Measurements from ENCODE around the gene TOR1A. TPM values are rescaled to one million over a fixed set of nuclear protein-coding genes. Genes with fewer than 3 reads are reported as not detected.

TOR1A gene
- total RNA-seq, 3 donors from 2014 or later = 30.8 to 35.8 (median 35.2) TPM

DNA sequence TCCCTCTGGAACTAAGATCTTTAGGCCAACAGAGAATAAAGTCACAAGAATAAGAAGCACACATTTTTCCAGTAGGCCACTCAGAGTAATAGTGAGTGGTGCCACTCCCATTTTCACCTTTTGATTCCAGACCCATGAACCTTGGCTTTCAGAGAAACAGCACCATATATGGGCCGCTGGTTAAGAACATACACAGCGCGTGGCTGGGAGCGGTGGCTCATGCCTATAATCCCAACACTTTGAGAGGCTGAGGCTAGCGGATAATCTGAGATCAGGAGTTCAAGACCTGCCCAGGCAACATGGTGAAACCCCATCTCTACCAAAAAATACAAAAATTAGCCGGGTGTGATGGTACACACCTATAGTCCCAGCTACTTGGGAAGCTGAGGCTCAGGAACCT lies 55.5 kb downstream of the TOR1A start:
- TF ChIP-seq, protein P1, sequence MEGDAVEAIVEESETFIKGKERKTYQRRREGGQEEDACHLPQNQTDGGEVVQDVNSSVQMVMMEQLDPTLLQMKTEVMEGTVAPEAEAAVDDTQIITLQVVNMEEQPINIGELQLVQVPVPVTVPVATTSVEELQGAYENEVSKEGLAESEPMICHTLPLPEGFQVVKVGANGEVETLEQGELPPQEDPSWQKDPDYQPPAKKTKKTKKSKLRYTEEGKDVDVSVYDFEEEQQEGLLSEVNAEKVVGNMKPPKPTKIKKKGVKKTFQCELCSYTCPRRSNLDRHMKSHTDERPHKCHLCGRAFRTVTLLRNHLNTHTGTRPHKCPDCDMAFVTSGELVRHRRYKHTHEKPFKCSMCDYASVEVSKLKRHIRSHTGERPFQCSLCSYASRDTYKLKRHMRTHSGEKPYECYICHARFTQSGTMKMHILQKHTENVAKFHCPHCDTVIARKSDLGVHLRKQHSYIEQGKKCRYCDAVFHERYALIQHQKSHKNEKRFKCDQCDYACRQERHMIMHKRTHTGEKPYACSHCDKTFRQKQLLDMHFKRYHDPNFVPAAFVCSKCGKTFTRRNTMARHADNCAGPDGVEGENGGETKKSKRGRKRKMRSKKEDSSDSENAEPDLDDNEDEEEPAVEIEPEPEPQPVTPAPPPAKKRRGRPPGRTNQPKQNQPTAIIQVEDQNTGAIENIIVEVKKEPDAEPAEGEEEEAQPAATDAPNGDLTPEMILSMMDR (IDR thresholded peaks at IDR 0.05) = no peak
- no peak for ATAC-seq
- intact Hi-C loops (cut with DNase I, micrococcal nuclease) = no loop called here
- Histone ChIP-seq H3K4me3 (no peak overlapping the region), H3K4me1 (ENCODE audit: low read depth) (no peaks in the 10 kb centered on the region), H3K36me3 (ENCODE audit: low read depth) (no peaks in the 10 kb centered on the region), H3K9me3 (no peaks in the 10 kb centered on the region)
- DNase-seq = no peak

- Histone ChIP-seq H3K36me3 (ENCODE audit: low read depth) (no peaks in the 10 kb centered on the region), H3K4me3 (no peak overlapping the region), H3K4me1 (ENCODE audit: low read depth) (peaks cover 8% of the 10 kb centered on the region), H3K9me3 (no peaks in the 10 kb centered on the region)
- ATAC-seq (peak; percentile 37), DNase-seq (peak in 2 of 3 donors; percentile 45 to 58)
- intact Hi-C loops (cut with DNase I, micrococcal nuclease) = no loop called here
- TF ChIP-seq, protein P1 (IDR thresholded peaks at IDR 0.05) = no peak
Measured at GRCh38 chr9:129765764-129766317, 58.1 kb downstream of the TOR1A start.

DNA sequence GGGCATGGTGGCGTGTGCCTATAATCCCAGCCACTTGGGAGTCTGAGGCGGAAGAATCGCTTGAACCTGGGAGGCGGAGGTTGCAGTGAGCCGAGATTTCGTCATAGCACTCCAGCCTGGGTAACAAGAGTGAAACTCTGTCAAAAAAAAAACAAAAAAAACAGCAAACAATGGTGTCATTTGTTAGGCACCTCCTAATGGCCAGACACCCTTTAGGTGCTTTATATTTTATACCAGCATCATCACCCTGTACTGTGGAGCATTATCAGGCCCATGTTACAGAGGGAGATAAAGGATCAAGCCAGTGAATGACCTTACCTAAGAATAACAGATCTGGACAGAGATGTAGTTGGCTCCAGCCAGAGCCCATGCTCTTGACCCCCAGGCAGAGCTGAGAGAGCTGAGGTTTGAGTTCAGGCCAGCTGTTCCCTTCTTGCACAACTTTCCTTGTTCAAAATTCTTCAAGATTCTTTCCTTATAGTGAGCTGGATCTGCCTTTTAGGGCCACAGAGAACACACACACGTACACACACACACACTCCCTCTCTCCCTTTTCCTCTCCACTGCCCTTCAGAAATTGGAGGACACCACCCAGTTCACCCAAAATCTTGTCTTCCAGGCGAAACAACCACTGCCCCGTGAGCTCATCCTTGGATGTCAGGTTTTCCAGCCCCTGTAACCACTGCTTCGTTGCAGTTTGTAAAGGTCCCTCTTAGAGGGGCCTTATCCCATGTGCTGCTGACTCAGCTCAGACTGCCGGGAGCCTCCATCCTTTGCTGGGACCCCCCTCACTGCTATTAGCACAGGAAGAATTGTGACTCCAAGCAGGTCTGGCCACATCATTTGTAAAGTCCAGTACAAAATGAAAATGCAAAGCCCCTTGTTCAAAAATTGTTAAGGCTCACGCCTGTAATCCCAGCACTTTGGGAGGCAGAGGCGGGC lies 60.7 kb downstream of the TOR1A start:
- intact Hi-C loops (cut with DNase I, micrococcal nuclease) = no loop called here
- ATAC-seq = no peak
- H3K36me3 ChIP-seq (ENCODE audit: low read depth) = no peaks in the 10 kb centered on the region
- peaks cover 8% of the 10 kb centered on the region for H3K4me1 ChIP-seq (ENCODE audit: low read depth)
- TF ChIP-seq, protein P1 (IDR thresholded peaks at IDR 0.05) = no peak
- no peak overlapping the region for H3K4me3 ChIP-seq
- no peaks in the 10 kb centered on the region for H3K9me3 ChIP-seq
- DNase-seq = no peak

Small RNA genes within 50 kb of the gene (microRNA-seq; reads per million reads assigned to microRNA genes)
- not detected for gene MIR6855

Other genes starting within 250 kb of the TOR1A start
- not detected for gene C9orf50, start 203.0 kb downstream of the TOR1A start, total RNA-seq
- 10 to 100 TPM; 22.0 to 32.0 (median 26.2) TPM for gene NTMT1, start 198.0 kb downstream of the TOR1A start, total RNA-seq
- gene ASB6, start 182.0 kb downstream of the TOR1A start, total RNA-seq = 10 to 100 TPM; 16.1 to 21.3 (median 17.5) TPM
- 1 to 10 TPM in 1 of 3 donors, under 1 TPM in 2; 0.38 to 1.6 (median 0.89) TPM for gene PRRX2, start 158.5 kb downstream of the TOR1A start, total RNA-seq
- gene PTGES, start 71.1 kb downstream of the TOR1A start, total RNA-seq = 10 to 100 TPM in 1 of 3 donors, 1 to 10 TPM in 2; 3.4 to 10.8 (median 5.2) TPM
- 10 to 100 TPM; 37.3 to 63.5 (median 49.2) TPM for gene TOR1B, start 21.0 kb downstream of the TOR1A start, total RNA-seq
- 10 to 100 TPM; 35.1 to 47.5 (median 37.3) TPM for gene C9orf78, start 11.1 kb upstream of the TOR1A start, total RNA-seq
- 10 to 100 TPM; 20.2 to 32.3 (median 22.9) TPM for gene USP20, start 11.3 kb upstream of the TOR1A start, total RNA-seq
- 100 to 1,000 TPM in 1 of 3 donors, 10 to 100 TPM in 2; 40.9 to 176 (median 42.0) TPM for gene FNBP1, start 219.1 kb upstream of the TOR1A start, total RNA-seq
- 10 to 100 TPM; 39.7 to 50.1 (median 49.1) TPM for gene GPR107, start 229.8 kb upstream of the TOR1A start, total RNA-seq